ENCODE results near the gene ZSCAN29.

GRCh38 chr15:43378601-43379000 lies 7.8 kb upstream of the ZSCAN29 start:
- TF ChIP-seq HDAC6 (IDR thresholded peaks at IDR 0.05; ENCODE audit: low read depth, low read length) = no peak
- TF ChIP-seq FOSL2 (CRISPR knock-in tag; IDR thresholded peaks at IDR 0.05) = no peak
- TF ChIP-seq TAF1 (CRISPR knock-in tag; IDR thresholded peaks at IDR 0.05) = no peak
- no peak for TF ChIP-seq TFDP2 (CRISPR knock-in tag; IDR thresholded peaks at IDR 0.05)
- TF ChIP-seq ETV5 (CRISPR knock-in tag; IDR thresholded peaks at IDR 0.05; ENCODE audit: borderline replicate concordance) = no peak
- no peak for TF ChIP-seq CTCF (CRISPR knock-in tag; IDR thresholded peaks at IDR 0.05)
- no peak for TF ChIP-seq ASH2L (IDR thresholded peaks at IDR 0.05; ENCODE audit: insufficient read length, low read depth, low read length)
- TF ChIP-seq BHLHE40 (IDR thresholded peaks at IDR 0.05; ENCODE audit: low read length) = no peak
- TF ChIP-seq HNRNPUL1 (IDR thresholded peaks at IDR 0.05; ENCODE audit: low read depth, low read length) = no peak
- TF ChIP-seq PATZ1 (CRISPR knock-in tag; IDR thresholded peaks at IDR 0.05) = no peak
- no peak for TF ChIP-seq SCMH1 (CRISPR knock-in tag; IDR thresholded peaks at IDR 0.05; ENCODE audit: borderline replicate concordance)

All from HepG2 (cell line).